ENCODE data around the gene ITGA2. TPM values are rescaled to one million over a fixed set of nuclear protein-coding genes. Genes with fewer than 3 reads are reported as not detected.

The ITGA2 gene
- total and polyA plus RNA-seq, 2 of the 8 experiments (the other 6 are each of a cell fraction or from before 2014, with no cell fraction given) = 1.4 to 7.7 TPM

DNA sequence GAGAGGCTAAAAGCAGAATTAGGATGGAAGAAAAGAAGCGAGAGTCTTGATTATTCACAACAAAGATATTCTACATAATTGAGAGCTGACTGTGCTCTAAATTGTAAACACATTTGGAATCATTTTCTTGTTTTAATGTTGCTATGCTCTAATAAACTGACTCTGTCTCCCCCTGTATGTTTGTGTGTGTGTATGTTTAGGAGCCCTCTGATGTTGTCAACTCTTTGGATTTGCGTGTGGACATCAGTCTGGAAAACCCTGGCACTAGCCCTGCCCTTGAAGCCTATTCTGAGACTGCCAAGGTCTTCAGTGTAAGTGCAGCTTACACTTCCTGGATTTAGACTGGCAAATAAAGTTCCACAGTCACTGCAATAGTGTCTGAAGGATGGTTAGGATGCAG is 82.6 kb downstream of the ITGA2 start:
- no peak for DNase-seq (ENCODE audit: low read depth in 1 of 2, low spot score in 2 of 2)
- Histone ChIP-seq H3K4ac (replicated peaks; ENCODE audit: insufficient read length, low read depth, low read length) (no peak overlapping the region), H2BK120ac (replicated peaks; ENCODE audit: low read depth, low read length) (no peak overlapping the region), H3K14ac (ENCODE audit: insufficient read length) (no peak overlapping the region), H3K4me2 (ENCODE audit: insufficient read depth in 1 of 2, low read depth in 2 of 2, low read length in 2 of 2) (no peak overlapping the region), H3K36me3 (ENCODE audit: control insufficient read depth in 2 of 4, insufficient read depth in 4 of 4, low read length in 3 of 4) (peaks cover 0 to 9% (median 3%) of the 10 kb centered on the region in 4 experiments; a peak in 2 of 8 replicates), H3K23me2 (ENCODE audit: low read depth, low read length) (no peaks in the 10 kb centered on the region), H2BK12ac (ENCODE audit: low read depth, low read length) (no peak overlapping the region), H4K91ac (replicated peaks; ENCODE audit: insufficient read length, low read length) (no peak overlapping the region), H4K8ac (ENCODE audit: extremely low read depth, insufficient read depth, low read length) (no peak overlapping the region), H3K4me3 (ENCODE audit: extremely low read depth in 1 of 4, insufficient read depth in 2 of 4, low read depth in 3 of 4, low read length in 4 of 4) (no peak overlapping the region), H3K79me2 (ENCODE audit: control insufficient read depth in 1 of 2, insufficient read depth in 2 of 2, low read length in 2 of 2) (no peaks in the 10 kb centered on the region), H2BK5ac (ENCODE audit: low read depth, low read length) (no peak overlapping the region), H3K9ac (replicated peaks in 1 of 4; ENCODE audit: extremely low read depth in 1 of 4, low read depth in 3 of 4, low read length in 3 of 4) (no peak overlapping the region), H3K18ac (ENCODE audit: extremely low read depth, low read length) (no peak overlapping the region), H3K9me3 (ENCODE audit: insufficient read depth in 2 of 2, low read depth in 1 of 2, low read length in 1 of 2) (no peaks in the 10 kb centered on the region), H2BK20ac (ENCODE audit: low read length) (no peak overlapping the region), H2AK5ac (ENCODE audit: low read depth, low read length) (no peak overlapping the region), H3K4me1 (replicated peaks in 1 of 4; ENCODE audit: control insufficient read depth in 3 of 4, insufficient read depth in 4 of 4, low read length in 3 of 4) (no peaks in the 10 kb centered on the region), H2BK15ac (ENCODE audit: low read length) (no peak overlapping the region), H2AFZ (ENCODE audit: low read length) (no peak overlapping the region), H4K20me1 (replicated peaks in 1 of 2; ENCODE audit: control insufficient read depth in 1 of 2, insufficient read depth in 2 of 2, low read length in 2 of 2) (no peaks in the 10 kb centered on the region), H3K56ac (replicated peaks; ENCODE audit: insufficient read length, low read depth, low read length) (no peak overlapping the region), H4K5ac (ENCODE audit: insufficient read length, low read depth, low read length) (no peak overlapping the region), H3K79me1 (ENCODE audit: low read depth, low read length) (no peaks in the 10 kb centered on the region), H3K27ac (ENCODE audit: low read depth, low read length) (no peak overlapping the region), H3K27me3 (replicated peaks in 1 of 4; ENCODE audit: control insufficient read depth in 3 of 4, extremely low read depth in 1 of 4, insufficient read depth in 3 of 4, low read length in 3 of 4) (no peaks in the 10 kb centered on the region), H3K23ac (ENCODE audit: insufficient read length) (no peak overlapping the region)
- WGBS, 2 experiments (ENCODE audit: extremely low coverage in 1 of 2, insufficient coverage in 1 of 2, insufficient read length in 1 of 2, insufficient replicate concordance in 2 of 2, low coverage in 1 of 2, low lambda C conversion rate in 2 of 2, missing lambda C conversion rate in 1 of 2) = 97% methylated on average over 2 of the region's 2 CpGs; no CpG with 5 or more reads in 1 of the 2 experiments
- FAIRE-seq = no peak
- CTCF ChIA-PET (ENCODE audit: partially characterized antibody) = interaction anchor here (1.1 to 2.6 kb wide), 3 partner anchors 25 to 122 kb away, joined by 3 to 10 read pairs (median 3); no protein-coding TSS in a partner anchor
- TF ChIP-seq EZH2 (IDR thresholded peaks at IDR 0.05; ENCODE audit: low read depth, low read length, severe bottlenecking) (no peak), MAFK (IDR thresholded peaks at IDR 0.05; ENCODE audit: low read depth, low read length) (no peak), GABPA (IDR thresholded peaks at IDR 0.05; ENCODE audit: borderline replicate concordance, insufficient read depth, low read length) (no peak), RNF2 (IDR thresholded peaks at IDR 0.05; ENCODE audit: borderline replicate concordance, low read depth, low read length, missing control alignments, poor library complexity, severe bottlenecking) (no peak), SP2 (IDR thresholded peaks at IDR 0.05; ENCODE audit: low read length) (no peak), GTF2F1 (IDR thresholded peaks at IDR 0.05; ENCODE audit: borderline replicate concordance, low read depth, low read length) (no peak), ZNF274 (IDR thresholded peaks at IDR 0.05; ENCODE audit: borderline replicate concordance, extremely low read depth, low read length) (no peak), JUND (IDR thresholded peaks at IDR 0.05; ENCODE audit: low read length) (no peak), POLR2A (IDR thresholded peaks at IDR 0.05; ENCODE audit: control extremely low read depth in 1 of 2, low read depth in 2 of 2, low read length in 2 of 2) (no peak), EP300 (IDR thresholded peaks at IDR 0.05; ENCODE audit: borderline replicate concordance in 1 of 2, low read depth in 2 of 2, low read length in 2 of 2) (no peak), CEBPB (IDR thresholded peaks at IDR 0.05; ENCODE audit: low read depth, low read length) (no peak), CBX8 (IDR thresholded peaks at IDR 0.05; ENCODE audit: borderline replicate concordance, low read depth, low read length) (no peak), CTBP2 (IDR thresholded peaks at IDR 0.05; ENCODE audit: borderline replicate concordance, insufficient read depth, insufficient read length, low read length) (no peak)
- TF ChIP-seq, protein P1, sequence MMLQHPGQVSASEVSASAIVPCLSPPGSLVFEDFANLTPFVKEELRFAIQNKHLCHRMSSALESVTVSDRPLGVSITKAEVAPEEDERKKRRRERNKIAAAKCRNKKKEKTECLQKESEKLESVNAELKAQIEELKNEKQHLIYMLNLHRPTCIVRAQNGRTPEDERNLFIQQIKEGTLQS (IDR thresholded peaks at IDR 0.05; ENCODE audit: insufficient read depth, low read depth, low read length) = no peak
- POLR2A ChIA-PET (ENCODE audit: partially characterized antibody) = no interaction called here

Measured in H1 (cell line).